GM23338 (cell line): ENCODE data around the gene LMO1. TPM values are rescaled to one million over a fixed set of nuclear protein-coding genes. Genes with fewer than 3 reads are reported as not detected.

Experiments
- ATAC-seq: fragments of 200-7000 bp; cut with Tn5 transposase; 3 replicates; pipeline ENCODE4 v1.9.1; 2020
- DNase-seq: peaks from one replicate; pipeline ENCODE4 v3.0.0-alpha.2; 2015; ENCODE audit warnings: low spot score
- H2AFZ ChIP-seq: fragments of 200-600 bp; sonication (generic); 2 replicates; pipeline ENCODE4 v1.8.0; 2016; ENCODE audit warnings: antibody characterized with exemption, mild to moderate bottlenecking, moderate library complexity
- H3F3A ChIP-seq: fragments of 200-600 bp; sonication (generic); replicated peaks from 2 replicates; pipeline ENCODE4 v1.8.0; 2017; ENCODE audit warnings: antibody characterized with exemption, mixed run types, low read depth
- H3K27ac ChIP-seq: fragments of 200-600 bp; sonication (generic); 2 replicates; pipeline ENCODE4 v1.6.1; 2016; ENCODE audit warnings: low read depth
- H3K27me3 ChIP-seq: fragments of 200-600 bp; sonication (generic); 2 replicates; pipeline ENCODE4 v1.8.0; 2016; ENCODE audit warnings: mild to moderate bottlenecking, mixed run types, moderate library complexity; ENCODE audit not compliant: insufficient read depth
- H3K36me3 ChIP-seq: fragments of 200-600 bp; sonication (generic); 2 replicates; pipeline ENCODE4 v1.8.0; 2016; ENCODE audit warnings: mild to moderate bottlenecking; ENCODE audit not compliant: insufficient read depth
- H3K4me1 ChIP-seq: fragments of 200-600 bp; sonication (generic); 2 replicates; pipeline ENCODE4 v1.8.0; 2016; ENCODE audit warnings: mild to moderate bottlenecking, moderate library complexity; ENCODE audit not compliant: insufficient read depth
- H3K4me2 ChIP-seq: fragments of 200-600 bp; sonication (generic); 2 replicates; pipeline ENCODE4 v1.7.1; 2017; ENCODE audit warnings: mixed run types
- H3K4me3 ChIP-seq: fragments of 200-600 bp; sonication (generic); 2 replicates; pipeline ENCODE4 v1.6.1; 2016; ENCODE audit warnings: mixed run types
- H3K79me2 ChIP-seq: fragments of 200-600 bp; sonication (generic); replicated peaks from 2 replicates; pipeline ENCODE4 v1.8.0; 2017; ENCODE audit warnings: mild to moderate bottlenecking; ENCODE audit not compliant: insufficient read depth
- H3K9me2 ChIP-seq: fragments of 200-600 bp; sonication (generic); 2 replicates; pipeline ENCODE4 v1.8.0; 2017; ENCODE audit not compliant: insufficient read depth
- H4K20me1 ChIP-seq: fragments of 200-600 bp; sonication (generic); replicated peaks from 2 replicates; pipeline ENCODE4 v1.8.0; 2017; ENCODE audit warnings: mild to moderate bottlenecking; ENCODE audit not compliant: insufficient read depth
- H3K27ac Mint-ChIP-seq: 2 replicates; pipeline ENCODE4 v1.8.0; 2020; ENCODE audit warnings: inconsistent platforms, mild to moderate bottlenecking, moderate library complexity, mixed read lengths
- H3K27me3 Mint-ChIP-seq: 3 replicates; pipeline ENCODE4 v1.8.0; 2022; ENCODE audit warnings: low read depth, mild to moderate bottlenecking, moderate library complexity, mixed read lengths, inconsistent platforms; ENCODE audit not compliant: insufficient read depth, poor library complexity
- H3K36me3 Mint-ChIP-seq: 3 replicates; pipeline ENCODE4 v1.8.0; 2021; ENCODE audit warnings: low read depth, mild to moderate bottlenecking, inconsistent platforms, moderate library complexity, mixed read lengths
- H3K4me1 Mint-ChIP-seq: 3 replicates; pipeline ENCODE4 v1.8.0; 2020; ENCODE audit warnings: mild to moderate bottlenecking, inconsistent platforms, mixed read lengths
- H3K4me3 Mint-ChIP-seq: 3 replicates; pipeline ENCODE4 v1.8.0; 2021; ENCODE audit warnings: moderate library complexity, mild to moderate bottlenecking, inconsistent platforms, mixed read lengths
- H3K9me3 Mint-ChIP-seq: 3 replicates; pipeline ENCODE4 v1.8.0; 2020; ENCODE audit warnings: moderate library complexity, mild to moderate bottlenecking, inconsistent platforms, mixed read lengths
- CREB1 ChIP-seq: fragments of 250-450 bp; sonication (Bioruptor Pico); IDR thresholded peaks from 2 replicates; pipeline ENCODE4 v1.5.0; 2020; ENCODE audit warnings: low read depth, mild to moderate bottlenecking, moderate library complexity
- EZH2 ChIP-seq: fragments of 200-600 bp; sonication (generic); IDR thresholded peaks from one replicate; pipeline ENCODE4 v1.8.0; 2017; ENCODE audit warnings: antibody characterized with exemption, mild to moderate bottlenecking, low read depth; ENCODE audit not compliant: unreplicated experiment
- EZH2phosphoT487 ChIP-seq: fragments of 200-600 bp; sonication (generic); IDR thresholded peaks from one replicate; pipeline ENCODE4 v1.8.1; 2018; ENCODE audit warnings: antibody characterized with exemption; ENCODE audit not compliant: unreplicated experiment
- JUNB ChIP-seq: IDR thresholded peaks from one replicate; pipeline ENCODE4 v1.6.1; 2016; ENCODE audit warnings: antibody characterized with exemption; ENCODE audit not compliant: unreplicated experiment
- NANOG ChIP-seq: IDR thresholded peaks from 2 replicates; pipeline ENCODE4 v1.6.1; 2016; ENCODE audit warnings: antibody characterized with exemption, borderline replicate concordance
- POLR2AphosphoS5 ChIP-seq: IDR thresholded peaks from 2 replicates; pipeline ENCODE4 v1.6.1; 2016; ENCODE audit warnings: antibody characterized with exemption, low read depth
- REST ChIP-seq: IDR thresholded peaks from one replicate; pipeline ENCODE4 v1.6.1; 2018; ENCODE audit warnings: antibody characterized with exemption; ENCODE audit not compliant: unreplicated experiment
- STAT1 ChIP-seq: IDR thresholded peaks from one replicate; pipeline ENCODE4 v1.6.1; 2016; ENCODE audit warnings: antibody characterized with exemption; ENCODE audit not compliant: unreplicated experiment
- ZNF114 ChIP-seq: fragments of 250-450 bp; sonication (Bioruptor Pico); IDR thresholded peaks from 2 replicates; pipeline ENCODE4 v1.5.0; 2020; ENCODE audit warnings: mild to moderate bottlenecking, moderate library complexity
- ZNF331 ChIP-seq: fragments of 250-450 bp; sonication (Bioruptor Pico); IDR thresholded peaks from 2 replicates; pipeline ENCODE4 v1.5.0; 2020; ENCODE audit warnings: low read depth, mild to moderate bottlenecking, moderate library complexity
- ZNF462 ChIP-seq: fragments of 250-450 bp; sonication (Bioruptor Pico); IDR thresholded peaks from 2 replicates; pipeline ENCODE4 v1.5.0; 2020; ENCODE audit warnings: mild to moderate bottlenecking, moderate library complexity
- polyA plus RNA-seq: library from polyadenylated mRNA; unstranded; fragments of >200 nt; fragmentation: Nextera tagmentation; extraction: Ambion mirVana; gene quantifications from 2 replicates; pipeline ENCODE4 v1.2.1, GENCODE V29; 2016
- total RNA-seq: library from RNA; depleted of rRNA; stranded (reverse); fragments of >200 nt; shearing (Covaris generic); gene quantifications from 2 replicates; pipeline ENCODE4 v1.2.3, GENCODE V29; 2014
- TF ChIP-seq, protein P1 (sequence below): IDR thresholded peaks from 2 replicates; pipeline ENCODE4 v1.6.1; 2016; ENCODE audit warnings: antibody characterized with exemption
- TF ChIP-seq, protein P2 (sequence below), 2 experiments: fragments of 200-600 bp in 1 of 2; sonication (generic) in 1 of 2; conservative IDR thresholded peaks; 2 replicates each; pipeline versions ENCODE4 v1.5.1 to v1.6.1; 2016 to 2017; ENCODE audit warnings: antibody characterized with exemption in 2 of 2, low read depth in 2 of 2, mild to moderate bottlenecking in 2 of 2, moderate library complexity in 1 of 2

The LMO1 gene
- total and polyA plus RNA-seq, 2 experiments from 2014 or later, result 0.40 TPM; not detected in 1

DNA sequence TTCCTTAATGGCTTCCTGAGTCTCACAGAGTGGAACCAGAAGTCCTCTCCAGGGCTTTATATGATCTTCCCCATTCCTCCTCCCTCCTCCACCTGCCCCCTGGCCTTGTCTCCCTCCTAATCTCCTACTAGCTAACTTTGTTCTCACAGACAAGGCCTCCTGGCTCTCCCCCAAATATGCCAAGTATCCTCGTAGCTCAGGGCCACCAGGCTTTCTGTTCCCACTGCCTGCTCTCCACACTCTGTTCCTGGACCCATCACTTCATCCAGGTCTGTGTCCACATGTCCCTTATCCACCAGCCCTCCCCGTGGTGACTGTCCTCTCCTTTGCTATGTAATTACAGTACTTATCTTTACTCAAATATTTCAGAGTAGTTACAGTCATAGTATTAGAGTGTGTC lies 23.2 kb upstream of the LMO1 start:
- Mint-ChIP-seq H3K4me1 (peaks cover 16% of the 10 kb centered on the region), H3K27ac (no peak overlapping the region), H3K4me3 (no peak overlapping the region), H3K9me3 (no peaks in the 10 kb centered on the region; the same call in 2 of the 3 replicates), H3K27me3 (peaks cover 13% of the 10 kb centered on the region), H3K36me3 (no peaks in the 10 kb centered on the region)
- peaks cover 15% of the 10 kb centered on the region for H3K4me1 ChIP-seq
- H3K4me2 ChIP-seq, result no peak overlapping the region
- H3K36me3 ChIP-seq, result no peaks in the 10 kb centered on the region
- no peaks in the 10 kb centered on the region for H3K79me2 ChIP-seq
- 0 out of 2 replicates have a peak, but pooled peaks cover 5% of the 10 kb centered on the region for H3F3A ChIP-seq
- H3K27me3 ChIP-seq, result peaks cover 23% of the 10 kb centered on the region
- DNase-seq (no peak), ATAC-seq (no peak)
- no peak overlapping the region for H3K4me3 ChIP-seq
- H2AFZ ChIP-seq, result no peak overlapping the region
- H3K27ac ChIP-seq, result no peak overlapping the region
- H4K20me1 ChIP-seq, result no peaks in the 10 kb centered on the region
- TF ChIP-seq REST, result no peak
- TF ChIP-seq, protein P1, sequence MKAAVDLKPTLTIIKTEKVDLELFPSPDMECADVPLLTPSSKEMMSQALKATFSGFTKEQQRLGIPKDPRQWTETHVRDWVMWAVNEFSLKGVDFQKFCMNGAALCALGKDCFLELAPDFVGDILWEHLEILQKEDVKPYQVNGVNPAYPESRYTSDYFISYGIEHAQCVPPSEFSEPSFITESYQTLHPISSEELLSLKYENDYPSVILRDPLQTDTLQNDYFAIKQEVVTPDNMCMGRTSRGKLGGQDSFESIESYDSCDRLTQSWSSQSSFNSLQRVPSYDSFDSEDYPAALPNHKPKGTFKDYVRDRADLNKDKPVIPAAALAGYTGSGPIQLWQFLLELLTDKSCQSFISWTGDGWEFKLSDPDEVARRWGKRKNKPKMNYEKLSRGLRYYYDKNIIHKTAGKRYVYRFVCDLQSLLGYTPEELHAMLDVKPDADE, result no peak
- no peak for TF ChIP-seq ZNF114 (CRISPR knock-in tag)
- no peak for TF ChIP-seq EZH2
- no peak for TF ChIP-seq POLR2AphosphoS5
- no peak for TF ChIP-seq ZNF462 (CRISPR knock-in tag)
- TF ChIP-seq EZH2phosphoT487, result no peak
- TF ChIP-seq STAT1, result no peak
- no peak for TF ChIP-seq JUNB
- no peak for TF ChIP-seq CREB1 (CRISPR knock-in tag)
- TF ChIP-seq NANOG, result no peak
- TF ChIP-seq, protein P2, sequence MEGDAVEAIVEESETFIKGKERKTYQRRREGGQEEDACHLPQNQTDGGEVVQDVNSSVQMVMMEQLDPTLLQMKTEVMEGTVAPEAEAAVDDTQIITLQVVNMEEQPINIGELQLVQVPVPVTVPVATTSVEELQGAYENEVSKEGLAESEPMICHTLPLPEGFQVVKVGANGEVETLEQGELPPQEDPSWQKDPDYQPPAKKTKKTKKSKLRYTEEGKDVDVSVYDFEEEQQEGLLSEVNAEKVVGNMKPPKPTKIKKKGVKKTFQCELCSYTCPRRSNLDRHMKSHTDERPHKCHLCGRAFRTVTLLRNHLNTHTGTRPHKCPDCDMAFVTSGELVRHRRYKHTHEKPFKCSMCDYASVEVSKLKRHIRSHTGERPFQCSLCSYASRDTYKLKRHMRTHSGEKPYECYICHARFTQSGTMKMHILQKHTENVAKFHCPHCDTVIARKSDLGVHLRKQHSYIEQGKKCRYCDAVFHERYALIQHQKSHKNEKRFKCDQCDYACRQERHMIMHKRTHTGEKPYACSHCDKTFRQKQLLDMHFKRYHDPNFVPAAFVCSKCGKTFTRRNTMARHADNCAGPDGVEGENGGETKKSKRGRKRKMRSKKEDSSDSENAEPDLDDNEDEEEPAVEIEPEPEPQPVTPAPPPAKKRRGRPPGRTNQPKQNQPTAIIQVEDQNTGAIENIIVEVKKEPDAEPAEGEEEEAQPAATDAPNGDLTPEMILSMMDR (conservative IDR thresholded peaks at IDR 0.05; ENCODE audit: low read depth in 2 of 2), result no peak
- TF ChIP-seq ZNF331 (CRISPR knock-in tag), result no peak
- no peaks in the 10 kb centered on the region; the same call in 1 of the 2 replicates for H3K9me2 ChIP-seq
